ENCODE data around the gene SLC35F3. TPM values are rescaled to one million over a fixed set of nuclear protein-coding genes. Genes with fewer than 3 reads are reported as not detected.

Gene SLC35F3
- polyA plus RNA-seq, 4 donors = 0.07 to 0.46 TPM; not detected in 2

DNA sequence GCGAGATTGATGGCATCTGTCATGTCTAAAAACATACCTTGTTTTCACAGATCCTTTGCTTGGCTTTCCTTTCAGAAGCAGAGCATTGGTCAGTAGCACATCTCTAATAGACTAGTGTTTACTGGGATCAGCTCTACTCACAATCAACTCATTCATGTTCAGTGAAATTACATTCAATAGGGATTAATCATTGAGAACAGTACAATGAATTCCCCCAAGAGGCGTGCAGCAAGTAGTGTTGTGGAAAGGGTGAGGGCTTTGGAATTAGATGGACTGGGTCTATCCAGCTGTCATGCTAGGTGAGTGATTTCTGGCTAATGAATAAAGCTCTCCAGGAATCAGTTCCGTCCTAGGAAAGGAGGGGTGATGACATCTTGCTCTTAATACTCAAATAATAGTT is 313.6 kb downstream of the SLC35F3 start:
- Histone ChIP-seq H3K4me3 (ENCODE audit: low read depth in 1 of 3, low read length in 3 of 3) (no peak overlapping the region), H3K9me3 (ENCODE audit: control insufficient read depth in 2 of 2, insufficient read depth in 1 of 2, low read depth in 1 of 2, low read length in 1 of 2) (no peaks in the 10 kb centered on the region), H3K36me3 (ENCODE audit: control insufficient read depth in 3 of 3, insufficient read depth in 2 of 3, low read depth in 1 of 3, low read length in 3 of 3) (no peaks in the 10 kb centered on the region), H3K27me3 (ENCODE audit: control insufficient read depth in 3 of 3, insufficient read depth in 3 of 3, low read length in 3 of 3) (peaks cover 3 to 36% (median 8%) of the 10 kb centered on the region in 3 donors), H3K4me1 (ENCODE audit: control insufficient read depth in 3 of 3, insufficient read depth in 2 of 3, low read depth in 1 of 3, low read length in 2 of 3) (no peaks in the 10 kb centered on the region), H3K27ac (ENCODE audit: low read depth in 1 of 3, low read length in 2 of 3) (no peak overlapping the region)
- FAIRE-seq (no peak), DNase-seq (no peak)
- WGBS, 3 donors = 77 to 92% (median 89%) methylated on average over 3 of the region's 3 CpGs

DNA sequence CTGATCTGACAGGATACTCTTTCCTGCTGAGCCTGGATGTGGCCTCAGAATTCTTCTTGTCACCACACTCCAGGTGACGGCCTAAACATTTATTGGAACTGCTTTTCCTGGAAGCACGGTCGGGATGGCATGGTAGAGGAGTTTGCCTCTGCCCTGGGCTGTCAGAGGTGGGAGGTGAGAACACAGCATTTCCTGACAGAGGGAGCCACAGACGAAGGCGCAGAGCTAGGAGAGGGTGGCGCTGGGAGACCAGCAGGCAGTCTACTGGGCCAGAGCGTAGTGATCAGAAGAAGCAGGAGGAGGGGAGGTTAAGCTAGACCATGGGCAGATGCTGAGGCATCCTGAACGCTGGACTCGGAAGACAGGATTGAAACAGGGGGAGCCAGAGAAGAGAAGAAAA is 315.2 kb downstream of the SLC35F3 start:
- peaks cover 3 to 24% (median 4%) of the 10 kb centered on the region in 3 donors for H3K27me3 ChIP-seq (ENCODE audit: control insufficient read depth in 3 of 3, insufficient read depth in 3 of 3, low read length in 3 of 3)
- no peak overlapping the region for H3K27ac ChIP-seq (ENCODE audit: low read depth in 1 of 3, low read length in 2 of 3)
- H3K4me1 ChIP-seq (ENCODE audit: control insufficient read depth in 3 of 3, insufficient read depth in 2 of 3, low read depth in 1 of 3, low read length in 2 of 3) = no peaks in the 10 kb centered on the region
- no peak overlapping the region for H3K4me3 ChIP-seq (ENCODE audit: low read depth in 1 of 3, low read length in 3 of 3)
- FAIRE-seq (no peak), DNase-seq (no peak)
- 85 to 91% (median 91%) methylated on average over 9 of the region's 9 CpGs for WGBS, 3 donors
- H3K9me3 ChIP-seq (ENCODE audit: control insufficient read depth in 2 of 2, insufficient read depth in 1 of 2, low read depth in 1 of 2, low read length in 1 of 2) = no peaks in the 10 kb centered on the region
- H3K36me3 ChIP-seq (ENCODE audit: control insufficient read depth in 3 of 3, insufficient read depth in 2 of 3, low read depth in 1 of 3, low read length in 3 of 3) = no peaks in the 10 kb centered on the region

DNA sequence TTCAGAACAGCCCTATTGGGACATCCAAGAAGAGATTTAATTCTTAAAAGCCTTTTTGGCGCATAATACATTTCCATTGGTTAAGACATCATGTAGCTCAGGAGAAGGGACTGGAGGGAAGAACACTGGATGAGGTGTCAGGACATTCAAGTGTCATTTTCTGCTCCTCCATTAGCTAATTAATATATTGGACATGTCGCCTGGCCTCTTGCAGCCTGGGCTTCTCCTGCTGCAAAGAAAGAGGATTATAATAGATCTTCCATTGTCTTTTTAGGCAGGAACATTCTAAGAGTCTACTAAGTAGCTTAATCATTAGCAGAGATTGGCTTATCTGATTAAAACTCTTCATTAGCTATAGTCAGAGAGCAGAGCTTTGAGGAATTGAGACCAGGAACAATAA is 317.1 kb downstream of the SLC35F3 start:
- Histone ChIP-seq H3K27me3 (ENCODE audit: control insufficient read depth in 3 of 3, insufficient read depth in 3 of 3, low read length in 3 of 3) (peaks cover 0 to 5% (median 0%) of the 10 kb centered on the region in 3 donors), H3K36me3 (ENCODE audit: control insufficient read depth in 3 of 3, insufficient read depth in 2 of 3, low read depth in 1 of 3, low read length in 3 of 3) (no peaks in the 10 kb centered on the region), H3K4me1 (ENCODE audit: control insufficient read depth in 3 of 3, insufficient read depth in 2 of 3, low read depth in 1 of 3, low read length in 2 of 3) (no peaks in the 10 kb centered on the region), H3K9me3 (ENCODE audit: control insufficient read depth in 2 of 2, insufficient read depth in 1 of 2, low read depth in 1 of 2, low read length in 1 of 2) (no peaks in the 10 kb centered on the region), H3K27ac (ENCODE audit: low read depth in 1 of 3, low read length in 2 of 3) (no peak overlapping the region), H3K4me3 (ENCODE audit: low read depth in 1 of 3, low read length in 3 of 3) (no peak overlapping the region)
- FAIRE-seq (no peak), DNase-seq (no peak)
- WGBS, 3 donors = 78 to 95% (median 88%) methylated on average over 2 of the region's 2 CpGs

DNA sequence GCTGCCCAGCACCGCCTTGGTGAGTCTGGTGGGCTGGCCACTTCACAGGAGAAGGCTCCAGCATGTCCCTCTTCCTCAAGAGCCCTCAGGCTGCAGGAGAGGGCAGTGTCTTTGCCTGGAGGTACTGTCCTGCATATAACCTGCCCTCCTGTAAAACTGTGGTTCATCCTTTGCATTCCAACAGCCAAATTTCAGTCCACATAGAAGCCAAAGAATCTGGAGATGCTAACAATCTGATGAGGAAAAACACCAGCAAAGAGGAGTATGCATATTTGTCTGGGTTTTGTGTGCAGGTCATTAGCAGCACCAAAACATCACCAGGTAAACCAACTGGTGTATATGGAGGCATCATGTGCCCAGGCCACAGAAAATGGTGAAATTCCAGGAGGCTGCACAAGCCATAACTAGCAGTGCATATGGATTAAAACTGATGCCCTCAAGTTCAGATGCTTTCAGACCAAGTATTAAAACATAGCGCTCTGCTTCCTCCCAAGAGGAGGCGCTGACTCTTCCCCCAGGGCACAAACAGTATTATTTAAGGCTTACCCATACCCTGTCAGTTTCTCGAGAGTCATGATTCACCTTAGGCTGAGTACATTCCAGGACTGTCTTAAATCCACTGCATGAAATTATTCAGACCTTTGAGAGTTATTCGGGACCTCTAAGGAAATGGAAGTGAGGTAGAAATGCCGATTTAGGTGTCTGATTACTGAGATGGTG is 318.2 kb downstream of the SLC35F3 start:
- H3K27me3 ChIP-seq (ENCODE audit: control insufficient read depth in 3 of 3, insufficient read depth in 3 of 3, low read length in 3 of 3) = peaks cover 0 to 4% (median 0%) of the 10 kb centered on the region in 3 donors
- 77 to 90% (median 81%) methylated on average over 6 of the region's 6 CpGs for WGBS, 3 donors
- FAIRE-seq (no peak), DNase-seq (no peak)
- no peak overlapping the region for H3K27ac ChIP-seq (ENCODE audit: low read depth in 1 of 3, low read length in 2 of 3)
- no peaks in the 10 kb centered on the region for H3K36me3 ChIP-seq (ENCODE audit: control insufficient read depth in 3 of 3, insufficient read depth in 2 of 3, low read depth in 1 of 3, low read length in 3 of 3)
- no peaks in the 10 kb centered on the region for H3K9me3 ChIP-seq (ENCODE audit: control insufficient read depth in 2 of 2, insufficient read depth in 1 of 2, low read depth in 1 of 2, low read length in 1 of 2)
- H3K4me3 ChIP-seq (ENCODE audit: low read depth in 1 of 3, low read length in 3 of 3) = no peak overlapping the region
- H3K4me1 ChIP-seq (ENCODE audit: control insufficient read depth in 3 of 3, insufficient read depth in 2 of 3, low read depth in 1 of 3, low read length in 2 of 3) = no peaks in the 10 kb centered on the region

DNA sequence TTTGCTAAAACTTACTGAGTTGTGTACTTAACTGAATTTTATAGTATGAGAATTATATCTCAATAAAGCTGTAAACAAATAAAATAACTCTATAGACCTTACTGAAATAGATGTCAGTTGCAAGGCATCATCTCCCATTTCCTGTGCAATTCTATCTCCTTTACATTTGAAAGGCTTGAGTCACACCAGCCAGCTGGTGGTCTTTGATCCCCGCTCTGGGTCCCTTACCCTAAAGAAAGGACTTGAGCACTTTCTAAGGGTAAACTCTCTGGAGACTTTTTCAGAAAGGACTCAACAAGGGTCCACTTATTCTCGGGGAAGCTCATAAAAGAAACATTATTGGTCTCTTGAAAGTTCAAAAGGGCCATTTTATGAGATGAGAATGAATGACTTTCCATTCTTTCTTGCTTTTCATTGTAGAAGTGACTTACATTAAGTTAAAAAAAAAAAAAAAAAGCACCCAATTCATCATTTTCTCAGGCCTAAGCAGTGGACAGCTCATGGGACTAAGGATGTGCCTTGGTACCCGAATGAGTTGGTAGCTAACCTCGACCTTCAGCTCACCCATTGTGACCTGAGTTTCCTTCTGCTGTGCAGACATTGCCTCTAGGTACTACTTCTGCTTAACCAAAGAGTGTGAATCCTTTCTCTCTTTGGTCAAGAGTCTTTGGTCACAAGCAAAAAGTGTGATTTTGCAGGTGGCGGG is 321.8 kb downstream of the SLC35F3 start:
- WGBS, 3 donors = 68 to 74% (median 72%) methylated on average over 5 of the region's 5 CpGs
- FAIRE-seq = no peak
- no peak overlapping the region for H3K4me3 ChIP-seq (ENCODE audit: low read depth in 1 of 3, low read length in 3 of 3)

DNA sequence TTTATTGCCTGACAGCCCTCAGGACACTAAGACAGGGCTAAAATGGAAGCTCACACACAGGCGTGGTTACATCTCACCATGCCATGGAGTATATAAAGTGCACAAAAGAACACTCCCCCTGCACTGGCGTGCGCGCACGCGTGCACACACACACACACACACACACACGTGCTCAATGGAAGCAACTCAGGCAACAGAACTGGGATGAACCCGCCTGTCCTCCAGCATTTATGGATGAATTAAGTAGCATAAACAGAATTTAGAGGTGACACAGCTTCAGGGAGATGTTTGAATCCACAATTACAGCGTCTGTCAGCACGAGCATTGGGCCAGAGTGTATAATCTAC is 322.3 kb downstream of the SLC35F3 start:
- Histone ChIP-seq H3K36me3 (ENCODE audit: control insufficient read depth in 3 of 3, insufficient read depth in 2 of 3, low read depth in 1 of 3, low read length in 3 of 3) (no peaks in the 10 kb centered on the region), H3K4me1 (ENCODE audit: control insufficient read depth in 3 of 3, insufficient read depth in 2 of 3, low read depth in 1 of 3, low read length in 2 of 3) (no peaks in the 10 kb centered on the region), H3K9me3 (ENCODE audit: control insufficient read depth in 2 of 2, insufficient read depth in 1 of 2, low read depth in 1 of 2, low read length in 1 of 2) (no peaks in the 10 kb centered on the region), H3K27ac (ENCODE audit: low read depth in 1 of 3, low read length in 2 of 3) (no peak overlapping the region), H3K4me3 (ENCODE audit: low read depth in 1 of 3, low read length in 3 of 3) (no peak overlapping the region), H3K27me3 (ENCODE audit: control insufficient read depth in 3 of 3, insufficient read depth in 3 of 3, low read length in 3 of 3) (peaks cover 0 to 14% (median 0%) of the 10 kb centered on the region in 3 donors)
- WGBS, 3 donors = 87 to 92% (median 91%) methylated on average over 10 of the region's 10 CpGs
- FAIRE-seq (no peak), DNase-seq (no peak)

More for the DNA sequence above, 321.8 kb downstream of the SLC35F3 start:
- Histone ChIP-seq H3K36me3 (ENCODE audit: control insufficient read depth in 3 of 3, insufficient read depth in 2 of 3, low read depth in 1 of 3, low read length in 3 of 3) (no peaks in the 10 kb centered on the region), H3K27ac (ENCODE audit: low read depth in 1 of 3, low read length in 2 of 3) (no peak overlapping the region), H3K27me3 (ENCODE audit: control insufficient read depth in 3 of 3, insufficient read depth in 3 of 3, low read length in 3 of 3) (peaks cover 0 to 9% (median 0%) of the 10 kb centered on the region in 3 donors), H3K9me3 (ENCODE audit: control insufficient read depth in 2 of 2, insufficient read depth in 1 of 2, low read depth in 1 of 2, low read length in 1 of 2) (no peaks in the 10 kb centered on the region), H3K4me1 (ENCODE audit: control insufficient read depth in 3 of 3, insufficient read depth in 2 of 3, low read depth in 1 of 3, low read length in 2 of 3) (no peaks in the 10 kb centered on the region)
- DNase-seq = no peak

DNA sequence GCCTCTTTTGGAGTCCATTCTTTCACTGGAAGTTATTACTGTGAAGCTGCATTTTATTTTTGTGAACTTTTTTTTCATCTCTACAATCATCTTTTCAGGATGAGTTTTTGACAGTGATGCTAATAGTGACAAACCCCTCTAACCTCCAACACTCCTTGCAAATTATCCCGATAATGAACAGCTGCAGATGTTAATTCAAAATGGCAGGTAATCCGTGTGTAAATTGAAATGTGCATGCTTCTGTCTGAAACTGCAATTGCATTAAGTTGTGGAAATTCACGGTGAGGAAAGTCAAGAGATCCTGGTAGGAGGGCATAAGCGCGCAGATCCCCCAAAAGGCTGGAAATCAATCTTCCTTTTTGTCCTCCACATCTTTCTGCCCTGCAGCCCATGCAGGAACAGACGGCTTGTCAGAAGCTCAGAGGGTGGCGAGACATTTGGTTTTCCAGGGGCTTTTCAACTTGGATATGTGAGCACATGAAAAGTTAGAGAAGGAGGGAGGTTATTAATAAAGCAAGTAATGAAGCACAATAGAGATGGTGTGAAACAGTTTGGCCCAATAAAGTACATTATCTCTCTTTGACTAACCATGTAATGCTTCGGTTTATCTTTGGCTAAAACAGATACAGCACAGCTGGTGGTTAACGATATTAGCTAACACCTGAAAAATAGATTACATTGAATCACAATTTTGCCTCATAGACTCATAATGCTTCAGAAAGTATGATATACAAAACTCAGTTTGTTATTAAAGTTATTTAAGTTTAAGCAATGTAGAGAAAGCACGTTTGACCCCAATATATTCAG is 325.3 kb downstream of the SLC35F3 start:
- Histone ChIP-seq H3K27ac (ENCODE audit: low read depth in 1 of 3, low read length in 2 of 3) (no peak overlapping the region), H3K9me3 (ENCODE audit: control insufficient read depth in 2 of 2, insufficient read depth in 1 of 2, low read depth in 1 of 2, low read length in 1 of 2) (no peaks in the 10 kb centered on the region), H3K4me1 (ENCODE audit: control insufficient read depth in 3 of 3, insufficient read depth in 2 of 3, low read depth in 1 of 3, low read length in 2 of 3) (no peaks in the 10 kb centered on the region), H3K4me3 (ENCODE audit: low read depth in 1 of 3, low read length in 3 of 3) (no peak overlapping the region), H3K27me3 (ENCODE audit: control insufficient read depth in 3 of 3, insufficient read depth in 3 of 3, low read length in 3 of 3) (peaks cover 0 to 17% (median 0%) of the 10 kb centered on the region in 3 donors), H3K36me3 (ENCODE audit: control insufficient read depth in 3 of 3, insufficient read depth in 2 of 3, low read depth in 1 of 3, low read length in 3 of 3) (no peaks in the 10 kb centered on the region)
- FAIRE-seq = no peak
- 68 to 72% (median 70%) methylated on average over 10 of the region's 10 CpGs for WGBS, 3 donors
- no peak for DNase-seq

DNA sequence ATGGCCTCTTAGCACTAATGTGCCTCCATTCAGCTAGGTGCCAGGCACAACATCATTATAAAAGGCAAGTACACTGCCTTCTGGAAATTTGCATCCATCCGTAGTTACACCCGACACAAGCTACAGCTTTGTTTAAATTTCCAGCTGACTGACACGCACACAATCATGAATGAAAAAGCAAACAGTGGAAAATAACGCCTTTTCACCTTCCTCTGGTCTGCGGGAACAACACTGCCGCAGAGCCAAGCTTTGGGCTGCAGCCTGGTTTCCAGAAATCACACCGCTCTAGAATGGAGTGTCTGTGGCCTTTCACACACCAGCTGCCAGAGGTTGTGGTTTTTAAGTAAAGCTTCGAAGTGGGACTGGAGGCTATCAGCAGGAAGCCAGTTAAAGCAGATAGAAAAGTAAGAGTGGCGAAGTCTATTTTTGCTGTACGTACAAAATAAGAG is 326.0 kb downstream of the SLC35F3 start:
- H3K27me3 ChIP-seq (ENCODE audit: control insufficient read depth in 3 of 3, insufficient read depth in 3 of 3, low read length in 3 of 3) = peaks cover 0 to 20% (median 0%) of the 10 kb centered on the region in 3 donors
- no peaks in the 10 kb centered on the region for H3K9me3 ChIP-seq (ENCODE audit: control insufficient read depth in 2 of 2, insufficient read depth in 1 of 2, low read depth in 1 of 2, low read length in 1 of 2)
- H3K4me1 ChIP-seq (ENCODE audit: control insufficient read depth in 3 of 3, insufficient read depth in 2 of 3, low read depth in 1 of 3, low read length in 2 of 3) = no peaks in the 10 kb centered on the region
- DNase-seq (no peak), FAIRE-seq (no peak)
- WGBS, 3 donors = 29 to 58% (median 46%) methylated on average over 10 of the region's 10 CpGs
- H3K4me3 ChIP-seq (ENCODE audit: low read depth in 1 of 3, low read length in 3 of 3) = no peak overlapping the region
- no peak overlapping the region for H3K27ac ChIP-seq (ENCODE audit: low read depth in 1 of 3, low read length in 2 of 3)
- no peaks in the 10 kb centered on the region for H3K36me3 ChIP-seq (ENCODE audit: control insufficient read depth in 3 of 3, insufficient read depth in 2 of 3, low read depth in 1 of 3, low read length in 3 of 3)
